ENCODE results near the gene GNG10.
A peak's percentile ranks its signal among the peaks of the same experiment; 100 is the strongest.
"Not testable (repeated sequence)": the region's sequence is repeated elsewhere in the genome, so short reads cannot be mapped to it uniquely, and the experiment has no call there.

The GNG10 gene

GRCh38 chr9:111661150-111661801 lies at the start of gene GNG10:
TSS of gene GNG10 (plus strand) at chr9:111661605. CDS start at chr9:111661635, 30 bp downstream.
- DNase-seq: peak in 49 of 56 donors; percentile 5 to 74 (median 45)

DNA sequence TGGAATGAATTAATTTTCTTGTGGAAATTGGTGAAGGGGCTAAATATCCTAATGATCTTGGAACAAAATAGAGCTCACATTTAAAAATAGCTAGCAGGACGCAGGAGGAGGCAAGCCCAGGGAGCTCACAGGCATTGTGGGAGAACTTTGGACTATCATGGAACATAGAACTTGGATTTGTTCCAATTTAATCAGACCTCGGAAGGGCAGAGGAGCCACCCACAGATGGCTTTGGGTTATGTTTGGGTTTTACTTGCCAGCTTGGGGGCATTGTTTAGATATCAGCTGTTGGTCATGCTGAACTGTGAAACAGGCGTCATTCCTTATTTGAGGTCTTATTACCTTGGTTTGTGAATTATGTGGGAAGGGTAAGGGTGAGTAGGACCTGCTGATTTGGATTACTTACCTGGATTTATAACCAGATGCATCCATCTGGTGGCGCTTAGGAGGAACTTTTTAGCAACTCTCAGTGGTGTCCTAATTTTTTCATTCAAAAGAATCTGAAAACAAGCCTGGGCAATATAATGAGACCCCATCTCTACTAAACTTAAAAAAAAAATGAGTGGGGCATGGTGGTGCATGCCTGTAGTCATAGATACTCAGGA lies 47.9 kb upstream of the GNG10 start:
- no peak for DNase-seq

GRCh38 chr9:111615928-111616327 lies 45.5 kb upstream of the GNG10 start:
- DNase-seq: no peak

GRCh38 chr9:111617349-111617748 lies 44.1 kb upstream of the GNG10 start:
- DNase-seq: not testable (repeated sequence)

GRCh38 chr9:111621895-111622480 lies 39.4 kb upstream of the GNG10 start:
- peak in 20 of 56 donors; percentile 0 to 29 (median 6) for DNase-seq

GRCh38 chr9:111622626-111623025 lies 38.8 kb upstream of the GNG10 start:
- no peak for DNase-seq

GRCh38 chr9:111627260-111627963 lies 34.0 kb upstream of the GNG10 start:
- DNase-seq: no peak

- DNase-seq: no peak
Measured at GRCh38 chr9:111628411-111628810, 33.0 kb upstream of the GNG10 start.

DNA sequence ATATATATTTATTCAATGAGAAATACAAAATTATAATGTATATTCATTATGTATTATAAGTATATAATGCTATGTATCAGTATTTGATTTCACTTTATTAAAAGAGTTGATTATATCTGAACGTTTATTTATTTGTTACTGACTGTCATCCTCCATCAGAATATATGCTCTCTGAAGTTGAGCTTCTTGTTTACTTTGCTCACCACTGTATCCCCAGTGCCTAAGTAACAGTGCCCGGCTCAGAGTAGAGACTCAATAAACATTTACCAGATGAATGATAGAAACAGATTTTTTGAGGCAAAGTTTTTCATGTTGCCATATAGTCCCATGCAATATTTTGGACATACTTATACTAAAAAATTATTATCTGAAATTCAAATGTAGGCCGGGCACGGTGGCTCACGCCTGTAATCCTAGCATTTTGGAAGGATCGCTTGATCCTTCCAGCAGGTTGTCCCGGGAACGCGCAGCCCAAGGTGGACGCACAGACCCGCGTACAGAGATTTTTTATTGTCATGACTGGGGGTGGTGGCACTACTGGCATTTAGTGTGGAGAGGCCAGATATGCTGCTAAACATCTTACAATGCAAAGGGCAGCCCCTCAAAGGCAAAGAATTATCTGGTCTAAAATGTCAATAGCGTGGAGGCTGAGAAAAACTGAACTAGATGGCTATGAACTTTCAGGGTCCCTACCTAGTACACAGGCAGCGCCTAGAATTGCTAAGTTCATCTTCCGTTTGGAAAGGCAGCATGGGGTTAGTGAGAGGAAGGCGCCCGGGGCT lies 31.0 kb upstream of the GNG10 start:
- DNase-seq: peak in 7 of 56 donors; percentile 2 to 37 (median 27)

GRCh38 chr9:111630964-111631213 lies 30.5 kb upstream of the GNG10 start:
- no peak for DNase-seq

DNA sequence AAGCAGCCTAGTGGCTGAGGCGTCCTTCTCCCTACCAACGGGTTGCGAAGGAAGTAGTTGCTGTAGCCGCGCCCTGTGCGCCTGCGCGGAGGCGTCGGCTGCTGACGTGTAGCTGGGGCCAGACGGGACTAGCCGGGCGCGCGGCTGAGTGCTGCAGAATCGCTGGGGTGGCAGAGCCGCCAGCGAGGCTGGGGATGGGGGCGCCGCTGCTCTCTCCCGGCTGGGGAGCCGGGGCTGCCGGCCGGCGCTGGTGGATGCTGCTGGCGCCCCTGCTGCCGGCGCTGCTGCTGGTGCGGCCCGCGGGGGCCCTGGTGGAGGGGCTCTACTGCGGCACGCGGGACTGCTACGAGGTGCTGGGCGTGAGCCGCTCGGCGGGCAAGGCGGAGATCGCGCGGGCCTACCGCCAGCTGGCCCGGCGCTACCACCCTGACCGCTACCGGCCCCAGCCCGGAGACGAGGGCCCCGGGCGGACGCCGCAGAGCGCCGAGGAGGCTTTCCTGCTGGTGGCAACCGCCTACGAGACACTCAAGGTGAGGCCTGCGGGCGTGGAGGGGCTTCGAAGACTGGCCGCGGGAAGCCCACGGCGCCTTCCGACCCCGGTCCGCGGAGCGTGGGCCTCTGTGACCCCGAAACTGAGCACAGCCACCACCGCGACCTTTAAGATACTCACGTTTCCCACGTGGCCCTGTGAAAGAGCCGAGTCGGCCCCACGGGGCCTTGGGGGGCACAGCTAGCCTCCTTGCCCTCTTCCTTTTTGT lies 30.0 kb upstream of the GNG10 start, which contains the start of gene DNAJC25:
Gene DNAJC25 (plus strand): TSS at position 121 of the 758 bp plus-strand sequence. CDS start 74 bp downstream, at position 195.
- DNase-seq: peak; percentile 62 to 98 (median 95)

- no peak for DNase-seq
Measured at GRCh38 chr9:111632060-111632459, 29.3 kb upstream of the GNG10 start.

GRCh38 chr9:111632695-111633388 lies 28.6 kb upstream of the GNG10 start:
- no peak for DNase-seq

GRCh38 chr9:111633389-111633736 lies 28.0 kb upstream of the GNG10 start:
- no peak for DNase-seq

DNA sequence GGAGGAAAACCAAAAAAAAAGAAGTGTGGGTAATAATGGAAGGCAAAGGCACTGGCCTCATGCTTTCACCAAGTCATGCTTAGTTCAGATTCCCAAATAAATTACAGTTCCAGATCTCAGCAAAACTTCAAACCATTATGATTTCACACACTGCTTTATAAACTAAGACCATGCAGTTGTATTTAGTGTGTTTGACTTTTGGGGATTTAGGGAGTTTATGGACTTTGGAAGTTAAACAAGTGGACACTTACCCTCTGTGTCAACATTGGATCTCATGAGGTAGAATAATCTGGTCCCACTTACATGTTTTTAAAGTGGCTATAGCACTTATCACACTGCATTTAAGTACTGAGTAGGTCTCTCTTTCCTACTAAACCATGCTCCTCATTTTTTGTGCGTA lies 26.5 kb upstream of the GNG10 start:
- DNase-seq: no peak

DNA sequence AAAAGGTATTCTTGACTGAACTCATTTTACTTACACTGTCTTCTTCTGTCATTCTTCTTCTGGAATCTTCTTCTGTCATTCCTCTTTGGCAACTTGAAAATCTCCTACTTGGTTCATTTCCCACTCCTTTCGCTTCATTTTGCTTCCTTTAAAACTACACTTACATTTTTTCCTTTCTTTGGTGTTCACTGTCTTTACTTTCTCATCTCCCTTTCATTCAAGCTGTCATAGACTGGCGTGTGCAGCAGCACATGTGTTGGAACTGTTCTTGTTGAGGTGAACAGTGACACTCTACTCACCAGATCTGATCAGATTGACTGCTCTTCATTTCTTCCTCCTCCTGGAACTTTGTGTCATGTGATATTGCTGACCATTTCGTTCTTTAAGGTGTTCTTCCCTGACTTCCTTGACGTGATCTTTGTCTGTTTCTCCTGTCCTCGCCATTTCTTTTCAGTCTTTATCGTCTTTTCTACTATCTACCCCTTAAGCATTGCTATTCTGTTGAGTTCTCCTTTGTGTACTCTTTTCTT lies 23.9 kb upstream of the GNG10 start:
- DNase-seq: no peak

GRCh38 chr9:111644195-111644772 lies 17.1 kb upstream of the GNG10 start:
- DNase-seq: no peak

DNA sequence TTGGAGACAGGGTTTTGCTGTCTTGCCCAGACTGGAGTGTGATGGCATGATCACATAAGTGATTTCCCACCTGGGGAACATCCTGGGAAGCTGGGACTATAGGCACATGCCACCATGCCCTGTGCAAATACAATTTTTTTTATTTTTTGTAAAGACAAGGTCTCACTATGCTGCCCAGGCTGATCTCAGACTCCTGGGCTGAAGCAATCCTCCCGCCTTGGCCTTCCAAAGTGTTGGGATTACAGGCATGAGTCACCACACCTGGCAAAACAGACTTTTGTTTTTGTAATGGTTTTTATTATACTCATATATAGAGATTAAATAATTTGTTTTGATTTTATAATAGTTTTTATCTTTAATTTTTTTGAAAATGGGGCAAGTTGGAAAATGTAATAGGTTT lies 15.6 kb upstream of the GNG10 start:
- DNase-seq: no peak

- no peak for DNase-seq
Measured at GRCh38 chr9:111646417-111646816, 15.0 kb upstream of the GNG10 start.

- no peak for DNase-seq
Measured at GRCh38 chr9:111648066-111648465, 13.3 kb upstream of the GNG10 start.

All from nucleus accumbens (tissue), 56 donors.